Mesenteric fat pad (tissue), 1 donor: ENCODE results near the gene NRG3. TPM values are rescaled to one million over a fixed set of nuclear protein-coding genes. Genes with fewer than 3 reads are reported as not detected.

Experiments used
- DNase-seq: peaks from one replicate; pipeline ENCODE4 v3.0.0-alpha.2; 2020; ENCODE audit warnings: low spot score
- total RNA-seq: library from RNA; stranded (reverse); fragmentation: NEBNext Ultra II Directional; extraction: Animal tissue kit (Norgen Biotek cat#: 25700); gene quantifications from one replicate; pipeline ENCODE4 v1.2.1, GENCODE V29; 2021
- donor health status: DM: yes; HTN: yes; CAD: no.

The NRG3 gene
- total RNA-seq, 1 donor from 2014 or later: 0.19 TPM

- DNase-seq: no peak
Measured at GRCh38 chr10:81882011-81882410, 7.0 kb downstream of the NRG3 start.

- no peak for DNase-seq
Measured at GRCh38 chr10:81884856-81885255, 9.9 kb downstream of the NRG3 start.

GRCh38 chr10:81885491-81885890 is 10.5 kb downstream of the NRG3 start:
- no peak for DNase-seq

- DNase-seq: no peak
Measured at GRCh38 chr10:81886939-81887338, 11.9 kb downstream of the NRG3 start.

GRCh38 chr10:81889181-81889769 is 14.3 kb downstream of the NRG3 start:
- no peak for DNase-seq

GRCh38 chr10:81894616-81895015 is 19.6 kb downstream of the NRG3 start:
- no peak for DNase-seq

GRCh38 chr10:81898518-81898917 is 23.5 kb downstream of the NRG3 start:
- no peak for DNase-seq

- no peak for DNase-seq
Measured at GRCh38 chr10:81900989-81901388, 26.0 kb downstream of the NRG3 start.

- DNase-seq: no peak
Measured at GRCh38 chr10:81903472-81903871, 28.5 kb downstream of the NRG3 start.

- DNase-seq: no peak
Measured at GRCh38 chr10:81905161-81905560, 30.2 kb downstream of the NRG3 start.

GRCh38 chr10:81909453-81909852 is 34.5 kb downstream of the NRG3 start:
- no peak for DNase-seq

GRCh38 chr10:81911328-81911727 is 36.3 kb downstream of the NRG3 start:
- DNase-seq: no peak

GRCh38 chr10:81914736-81915503 is 39.9 kb downstream of the NRG3 start:
- no peak for DNase-seq

- no peak for DNase-seq
Measured at GRCh38 chr10:81915504-81915897, 40.5 kb downstream of the NRG3 start.

GRCh38 chr10:81917666-81918065 is 42.7 kb downstream of the NRG3 start:
- no peak for DNase-seq

GRCh38 chr10:81918766-81919165 is 43.8 kb downstream of the NRG3 start:
- no peak for DNase-seq

- DNase-seq: no peak
Measured at GRCh38 chr10:81920213-81920829, 45.3 kb downstream of the NRG3 start.

- no peak for DNase-seq
Measured at GRCh38 chr10:81928119-81928518, 53.1 kb downstream of the NRG3 start.

GRCh38 chr10:81943583-81943982 is 68.6 kb downstream of the NRG3 start:
- DNase-seq: no peak

- no peak for DNase-seq
Measured at GRCh38 chr10:81944609-81945008, 69.6 kb downstream of the NRG3 start.

GRCh38 chr10:81949283-81949682 is 74.3 kb downstream of the NRG3 start:
- DNase-seq: no peak

- no peak for DNase-seq
Measured at GRCh38 chr10:81950358-81950757, 75.4 kb downstream of the NRG3 start.

GRCh38 chr10:81953420-81953819 is 78.4 kb downstream of the NRG3 start:
- DNase-seq: no peak
